HG03196 (cell line): ENCODE data around the gene RBM46.

Source experiments
- ATAC-seq: cut with Tn5 transposase; IDR thresholded peaks from one replicate; pipeline ENCODE4 v1.9.1; 2021; ENCODE audit not compliant: unreplicated experiment

Gene RBM46

GRCh38 chr4:154781126-154781982 lies at the start of gene RBM46:
Gene RBM46, plus strand, starts transcription at chr4:154781272. Its CDS starts 15,481 bp downstream, at chr4:154796753.
- ATAC-seq: no peak

GRCh38 chr4:154731756-154732155 lies 49.3 kb upstream of the RBM46 start:
- ATAC-seq: no peak

- no peak for ATAC-seq
Observed at GRCh38 chr4:154732669-154733068, 48.4 kb upstream of the RBM46 start.

GRCh38 chr4:154736770-154737169 lies 44.3 kb upstream of the RBM46 start:
- ATAC-seq: no peak

- no peak for ATAC-seq
Observed at GRCh38 chr4:154738426-154738825, 42.6 kb upstream of the RBM46 start.

- no peak for ATAC-seq
Observed at GRCh38 chr4:154739111-154739510, 42.0 kb upstream of the RBM46 start.

DNA sequence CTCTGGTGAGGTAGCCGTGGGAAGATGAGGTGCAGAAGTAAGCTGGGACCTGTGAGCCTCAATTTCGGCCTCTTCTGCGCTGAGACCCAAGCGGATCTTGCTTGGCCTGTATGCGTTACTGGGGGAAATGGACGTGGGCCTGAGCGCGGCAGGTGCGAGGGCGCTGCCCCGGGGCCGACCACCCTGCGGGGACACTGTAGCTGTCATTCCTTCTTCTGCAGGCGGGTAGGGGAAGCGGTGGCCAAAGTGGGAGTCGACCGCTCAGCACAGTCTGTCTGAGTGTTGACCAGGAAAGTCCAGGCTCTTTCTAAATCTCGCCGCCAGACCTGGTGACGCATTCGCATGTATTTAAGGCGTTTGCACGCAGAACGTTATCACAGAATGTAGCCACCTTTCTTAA lies 40.6 kb upstream of the RBM46 start:
- ATAC-seq: no peak

DNA sequence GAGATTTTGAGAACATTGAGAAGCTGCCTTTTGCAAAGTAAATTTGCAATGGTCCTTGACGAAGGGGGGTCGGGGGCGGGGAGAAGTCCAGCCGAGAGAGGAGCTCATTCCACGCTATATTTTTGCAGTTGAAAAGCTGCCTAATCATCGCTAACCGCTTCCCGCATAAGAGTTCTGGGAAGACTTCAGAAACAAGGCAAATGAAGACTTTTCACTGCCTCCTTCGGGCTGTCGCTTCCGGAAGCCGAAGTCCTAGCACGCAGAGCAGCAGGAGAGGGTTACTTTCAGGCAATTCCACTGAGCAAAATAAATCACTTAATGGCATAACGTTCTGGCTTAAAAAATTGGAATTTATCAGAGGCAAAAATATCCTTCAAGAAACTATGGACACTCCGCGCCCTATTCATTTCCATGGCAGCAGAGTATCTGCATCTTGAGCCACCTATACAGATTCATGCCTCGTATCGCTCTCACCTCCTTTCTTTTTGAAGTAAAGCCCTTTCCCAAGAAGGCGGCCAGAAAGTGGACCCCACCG lies 39.9 kb upstream of the RBM46 start:
- ATAC-seq: no peak

DNA sequence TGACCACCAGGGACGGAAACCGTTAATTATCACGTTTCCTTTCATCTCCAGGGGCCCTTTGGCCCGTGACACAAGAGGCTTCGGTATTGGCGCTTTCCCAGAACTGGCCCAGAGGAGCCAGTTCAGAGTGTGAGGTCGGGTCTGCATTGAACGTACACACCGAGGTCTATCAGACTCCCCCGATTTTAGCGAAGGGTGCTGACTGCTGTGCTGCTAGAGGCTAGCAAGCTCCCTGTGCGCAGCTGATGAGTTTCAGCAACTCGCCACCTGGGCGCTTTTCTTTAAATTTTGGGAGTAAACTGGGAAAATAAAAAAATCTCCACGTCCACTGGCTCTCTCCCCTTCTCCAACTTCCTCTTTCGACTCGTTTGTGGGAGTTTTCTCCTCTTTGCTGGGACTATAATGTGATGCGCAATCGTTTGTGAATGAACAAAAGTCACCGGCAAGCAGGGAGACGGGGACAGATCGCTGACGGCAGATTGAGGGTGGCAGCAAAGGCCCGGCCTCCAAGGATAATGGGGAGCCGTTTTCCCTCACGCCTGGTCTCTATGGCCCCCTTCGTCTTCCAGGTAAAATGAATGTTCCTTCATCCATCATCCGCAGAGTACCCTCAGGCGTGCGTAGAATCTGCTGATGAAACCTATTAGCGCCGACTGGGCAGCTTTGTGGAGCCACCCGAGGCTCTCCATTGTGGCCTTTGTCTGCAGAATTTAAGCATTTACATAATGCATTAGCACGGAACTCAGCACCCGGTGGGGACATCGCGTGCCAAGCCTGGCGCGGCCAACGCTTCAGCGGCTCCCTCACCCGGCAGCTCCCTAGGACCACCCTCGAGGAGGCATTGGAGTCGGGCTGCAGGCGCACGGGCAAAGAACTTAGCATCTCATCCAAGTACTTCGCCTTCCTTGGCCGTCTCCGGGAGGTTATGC lies 38.9 kb upstream of the RBM46 start:
- ATAC-seq: no peak

GRCh38 chr4:154743683-154744340 lies 37.3 kb upstream of the RBM46 start, which contains the start of gene LRAT:
Gene LRAT, plus strand, starts transcription at chr4:154744000. Its CDS starts 327 bp downstream, at chr4:154744327.
- ATAC-seq: no peak

DNA sequence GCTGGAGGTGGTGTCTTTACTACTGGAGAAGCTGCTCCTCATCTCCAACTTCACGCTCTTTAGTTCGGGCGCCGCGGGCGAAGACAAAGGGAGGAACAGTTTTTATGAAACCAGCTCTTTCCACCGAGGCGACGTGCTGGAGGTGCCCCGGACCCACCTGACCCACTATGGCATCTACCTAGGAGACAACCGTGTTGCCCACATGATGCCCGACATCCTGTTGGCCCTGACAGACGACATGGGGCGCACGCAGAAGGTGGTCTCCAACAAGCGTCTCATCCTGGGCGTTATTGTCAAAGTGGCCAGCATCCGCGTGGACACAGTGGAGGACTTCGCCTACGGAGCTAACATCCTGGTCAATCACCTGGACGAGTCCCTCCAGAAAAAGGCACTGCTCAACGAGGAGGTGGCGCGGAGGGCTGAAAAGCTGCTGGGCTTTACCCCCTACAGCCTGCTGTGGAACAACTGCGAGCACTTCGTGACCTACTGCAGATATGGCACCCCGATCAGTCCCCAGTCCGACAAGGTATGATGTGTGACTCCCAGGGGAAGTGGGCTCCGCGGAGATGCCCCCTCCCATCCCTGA lies 36.6 kb upstream of the RBM46 start:
- ATAC-seq: no peak

GRCh38 chr4:154757713-154758112 lies 23.4 kb upstream of the RBM46 start:
- no peak for ATAC-seq

DNA sequence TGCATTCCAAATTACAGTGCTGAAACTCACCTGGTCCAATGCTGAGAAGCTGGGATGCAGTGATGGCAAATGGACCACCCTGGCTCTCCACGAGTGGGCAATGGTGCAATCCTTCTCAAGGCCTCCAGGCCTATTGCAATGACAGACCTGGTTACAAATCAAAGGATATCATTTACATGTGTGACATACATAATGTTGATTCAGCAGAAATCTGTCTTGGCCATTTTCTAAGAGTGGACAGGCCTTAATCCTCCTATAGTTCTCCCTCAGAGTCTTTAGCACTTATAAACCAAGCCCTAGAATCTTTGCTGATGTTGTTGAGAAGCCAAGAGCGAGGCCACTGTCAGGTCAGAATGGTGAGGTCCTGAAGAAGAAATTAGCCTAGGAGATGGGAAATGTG lies 20.2 kb upstream of the RBM46 start:
- no peak for ATAC-seq

- ATAC-seq: no peak
Observed at GRCh38 chr4:154778264-154778663, 2.8 kb upstream of the RBM46 start.

DNA sequence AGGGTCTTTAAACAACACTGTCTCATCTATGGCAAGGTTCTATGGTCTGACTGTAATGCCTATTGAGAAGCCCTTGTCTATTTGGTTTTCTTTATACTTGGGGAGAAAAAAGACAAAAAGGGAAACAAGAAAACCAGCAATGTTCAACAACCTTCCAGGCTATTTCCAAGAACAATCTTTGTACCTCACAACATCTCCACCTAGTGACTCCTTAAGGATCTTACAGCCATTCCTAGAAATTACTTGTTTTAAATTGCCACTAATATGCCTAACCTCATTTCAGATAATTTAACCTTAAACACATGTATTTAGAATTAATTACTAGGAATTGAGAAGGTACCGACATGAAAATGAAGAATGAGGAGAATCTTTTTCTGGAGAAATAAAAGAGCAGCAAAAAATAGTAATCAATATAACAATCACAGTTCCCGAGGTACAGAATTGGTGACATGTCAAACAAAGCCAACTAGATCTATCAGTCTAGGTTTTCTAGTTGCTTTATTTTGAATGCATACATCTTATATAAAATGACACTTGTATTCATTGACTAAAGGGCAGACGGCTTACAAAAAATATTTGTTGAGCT lies 1.6 kb upstream of the RBM46 start:
- no peak for ATAC-seq

GRCh38 chr4:154781983-154782293 lies 866 bp downstream of the RBM46 start:
- no peak for ATAC-seq

- peak; percentile 77 for ATAC-seq
Observed at GRCh38 chr4:154807042-154807630, 26.1 kb downstream of the RBM46 start.

- no peak for ATAC-seq
Observed at GRCh38 chr4:154818230-154818629, 37.2 kb downstream of the RBM46 start.

- no peak for ATAC-seq
Observed at GRCh38 chr4:154822775-154823174, 41.7 kb downstream of the RBM46 start.

GRCh38 chr4:154836030-154836429 lies 55.0 kb downstream of the RBM46 start:
- ATAC-seq: no peak
